Uterus (tissue), 2 donors: ENCODE data around the gene PDLIM1.

Source experiments
- POLR2A ChIP-seq, 2 donors: fragments of 450-650 bp; IDR thresholded peaks; one replicate each; pipeline ENCODE4 v1.6.1; 2016; ENCODE audit warnings: antibody characterized with exemption in 2 of 2, mild to moderate bottlenecking in 1 of 2, moderate library complexity in 1 of 2
- TF ChIP-seq, protein P1 (sequence below), 4 experiments: fragments of 200-600 bp in 2 of 4; fragments of 450-650 bp in 2 of 4; sonication (generic) in 2 of 4; IDR thresholded peaks; one replicate each; pipeline ENCODE4 v1.5.1; 2016 to 2019; ENCODE audit warnings: antibody characterized with exemption in 4 of 4, mild to moderate bottlenecking in 2 of 4, moderate library complexity in 1 of 4

DNA sequence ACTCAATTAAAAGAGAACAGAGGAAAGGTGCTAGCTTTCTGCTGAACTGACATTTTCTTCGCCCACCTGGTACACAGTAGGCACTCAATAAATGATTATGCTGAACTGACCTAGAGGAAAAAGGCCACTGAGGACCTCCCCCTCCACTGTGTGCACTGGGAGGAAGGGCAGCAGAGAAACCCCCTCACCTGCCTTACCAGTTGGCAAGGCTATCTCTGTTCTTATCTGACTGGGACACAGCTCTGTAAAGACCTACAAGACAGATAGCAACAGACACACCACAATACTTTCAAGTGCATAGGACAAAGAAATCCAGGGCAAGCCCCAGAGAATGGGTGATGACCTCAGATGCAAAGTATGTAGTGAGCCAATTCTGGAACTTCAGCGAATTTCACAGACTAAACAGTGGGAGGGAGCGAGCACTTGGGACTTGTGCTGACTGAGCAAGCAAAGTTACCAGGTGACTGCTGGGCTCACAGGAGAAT lies 30.4 kb downstream of the PDLIM1 start:
- TF ChIP-seq, protein P1, sequence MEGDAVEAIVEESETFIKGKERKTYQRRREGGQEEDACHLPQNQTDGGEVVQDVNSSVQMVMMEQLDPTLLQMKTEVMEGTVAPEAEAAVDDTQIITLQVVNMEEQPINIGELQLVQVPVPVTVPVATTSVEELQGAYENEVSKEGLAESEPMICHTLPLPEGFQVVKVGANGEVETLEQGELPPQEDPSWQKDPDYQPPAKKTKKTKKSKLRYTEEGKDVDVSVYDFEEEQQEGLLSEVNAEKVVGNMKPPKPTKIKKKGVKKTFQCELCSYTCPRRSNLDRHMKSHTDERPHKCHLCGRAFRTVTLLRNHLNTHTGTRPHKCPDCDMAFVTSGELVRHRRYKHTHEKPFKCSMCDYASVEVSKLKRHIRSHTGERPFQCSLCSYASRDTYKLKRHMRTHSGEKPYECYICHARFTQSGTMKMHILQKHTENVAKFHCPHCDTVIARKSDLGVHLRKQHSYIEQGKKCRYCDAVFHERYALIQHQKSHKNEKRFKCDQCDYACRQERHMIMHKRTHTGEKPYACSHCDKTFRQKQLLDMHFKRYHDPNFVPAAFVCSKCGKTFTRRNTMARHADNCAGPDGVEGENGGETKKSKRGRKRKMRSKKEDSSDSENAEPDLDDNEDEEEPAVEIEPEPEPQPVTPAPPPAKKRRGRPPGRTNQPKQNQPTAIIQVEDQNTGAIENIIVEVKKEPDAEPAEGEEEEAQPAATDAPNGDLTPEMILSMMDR (IDR thresholded peaks at IDR 0.05) = no peak
- TF ChIP-seq POLR2A (IDR thresholded peaks at IDR 0.05) = no peak
